Stimulated activated CD8-positive, alpha-beta memory T cell treated with anti-CD3 and anti-CD28 coated beads, Interleukin-7, amount 100 ng/mL, for 4 hours (primary cell): Measurements from ENCODE around the gene YTHDC2.

Experiments
- DNase-seq, 2 donors: peaks; one replicate each; pipeline ENCODE4 v3.0.0-alpha.2; 2020; ENCODE audit warnings: low read depth in 2 of 2

The YTHDC2 gene

GRCh38 chr5:113513384-113514288, at the start of gene YTHDC2:
TSS of gene YTHDC2 (plus strand) at chr5:113513694. CDS start at chr5:113513896, 202 bp downstream.
- DNase-seq: peak; percentile 61 to 82

- no peak for DNase-seq
These were observed 39.3 kb upstream of the YTHDC2 start for GRCh38 chr5:113474100-113474728.

- no peak for DNase-seq
These were observed 34.8 kb upstream of the YTHDC2 start for GRCh38 chr5:113478691-113479090.

GRCh38 chr5:113480243-113480642, 33.3 kb upstream of the YTHDC2 start:
- no peak for DNase-seq

GRCh38 chr5:113487416-113487780, 26.1 kb upstream of the YTHDC2 start:
- no peak for DNase-seq

- DNase-seq: peak in 1 of 2 donors; percentile 12
These were observed 25.5 kb upstream of the YTHDC2 start, which contains the start of gene MCC for GRCh38 chr5:113487781-113488644. TSS of gene MCC (minus strand) at chr5:113488453.

GRCh38 chr5:113488645-113489184, 24.8 kb upstream of the YTHDC2 start:
- DNase-seq: no peak

- DNase-seq: no peak
These were observed 24.2 kb upstream of the YTHDC2 start for GRCh38 chr5:113489299-113489698.

- no peak for DNase-seq
These were observed 23.2 kb upstream of the YTHDC2 start for GRCh38 chr5:113490317-113490716.

- no peak for DNase-seq
These were observed 22.5 kb upstream of the YTHDC2 start for GRCh38 chr5:113491022-113491421.

GRCh38 chr5:113493446-113493845, 20.0 kb upstream of the YTHDC2 start:
- DNase-seq: no peak

- no peak for DNase-seq
These were observed 18.1 kb upstream of the YTHDC2 start for GRCh38 chr5:113495422-113495841.

GRCh38 chr5:113502073-113502472, 11.4 kb upstream of the YTHDC2 start:
- DNase-seq: no peak

- no peak for DNase-seq
These were observed 10.3 kb upstream of the YTHDC2 start for GRCh38 chr5:113503146-113503545.

GRCh38 chr5:113505181-113505580, 8.3 kb upstream of the YTHDC2 start:
- no peak for DNase-seq

- no peak for DNase-seq
These were observed 5.9 kb upstream of the YTHDC2 start for GRCh38 chr5:113507601-113508000.

- DNase-seq: no peak
These were observed 4.7 kb upstream of the YTHDC2 start for GRCh38 chr5:113508756-113509155.

- no peak for DNase-seq
These were observed 2.5 kb upstream of the YTHDC2 start for GRCh38 chr5:113510836-113511451.

- no peak for DNase-seq
These were observed 1.2 kb upstream of the YTHDC2 start for GRCh38 chr5:113512341-113512740.

GRCh38 chr5:113514289-113514635, 768 bp downstream of the YTHDC2 start:
- no peak for DNase-seq

- DNase-seq: no peak
These were observed 5.4 kb downstream of the YTHDC2 start for GRCh38 chr5:113518884-113519283.
